NCI-H1436 treated with DMSO at 0.1 percent for 48 hours (cell line): ENCODE data around the gene URGCP.
"Not testable (repeated sequence)": the region's sequence is repeated elsewhere in the genome, so short reads cannot be mapped to it uniquely, and the experiment has no call there.

ENCODE experiments used
- DNase-seq: peaks from one replicate; lab custom pipeline; 2025; lab: John Stamatoyannopoulos, UW

URGCP gene

DNA sequence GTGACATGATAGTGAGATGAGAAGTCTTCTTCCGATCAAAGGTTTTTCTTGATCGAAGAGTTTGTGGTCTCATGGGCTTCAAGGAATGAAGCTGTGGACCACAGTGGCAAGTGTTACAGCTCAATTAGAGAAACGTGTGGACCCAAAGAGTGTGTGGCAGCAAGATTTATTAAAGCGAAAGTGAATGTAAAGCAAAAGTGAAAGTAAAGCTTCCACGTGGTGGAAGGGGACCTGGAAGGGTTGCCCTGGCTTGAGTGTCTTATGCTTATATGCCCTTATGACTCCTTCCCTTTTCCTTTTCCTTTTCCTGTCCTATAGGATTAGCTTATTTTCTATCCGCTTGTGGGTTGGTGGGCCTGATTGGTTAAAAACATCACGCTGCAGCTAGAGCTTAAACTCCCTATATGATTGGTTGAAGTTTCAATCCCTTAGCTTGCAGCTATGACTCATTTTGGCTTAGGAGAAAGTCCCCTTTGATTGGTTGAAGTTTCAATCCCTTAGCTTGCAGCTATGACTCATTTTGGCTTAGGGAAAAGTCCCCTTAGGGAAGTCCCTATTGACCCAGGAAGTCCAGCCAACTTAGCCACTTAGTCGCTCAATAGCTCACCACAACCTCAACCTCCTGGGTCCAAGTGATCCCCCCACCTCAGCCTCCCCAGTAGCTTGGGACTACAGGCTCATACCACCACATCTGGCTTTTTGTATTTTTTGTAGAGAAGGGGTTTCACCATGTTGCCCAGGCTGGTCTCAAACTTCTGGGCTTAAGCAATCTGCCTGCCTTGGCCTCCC, 71.7 kb downstream of the URGCP start:
- DNase-seq = no peak

- not testable (repeated sequence) for DNase-seq
Measured at GRCh38 chr7:43830917-43831316, 75.5 kb downstream of the URGCP start.
